C4-2B (cell line): ENCODE data around the gene CD81.

Experiments
- ZFX ChIP-seq: fragments of 450-650 bp; IDR thresholded peaks from 2 replicates; pipeline ENCODE4 v1.6.1; 2017
- TF ChIP-seq, protein P1 (sequence below): fragments of 450-650 bp; conservative IDR thresholded peaks from 2 replicates; pipeline ENCODE4 v1.5.1; 2017; ENCODE audit warnings: mild to moderate bottlenecking

DNA sequence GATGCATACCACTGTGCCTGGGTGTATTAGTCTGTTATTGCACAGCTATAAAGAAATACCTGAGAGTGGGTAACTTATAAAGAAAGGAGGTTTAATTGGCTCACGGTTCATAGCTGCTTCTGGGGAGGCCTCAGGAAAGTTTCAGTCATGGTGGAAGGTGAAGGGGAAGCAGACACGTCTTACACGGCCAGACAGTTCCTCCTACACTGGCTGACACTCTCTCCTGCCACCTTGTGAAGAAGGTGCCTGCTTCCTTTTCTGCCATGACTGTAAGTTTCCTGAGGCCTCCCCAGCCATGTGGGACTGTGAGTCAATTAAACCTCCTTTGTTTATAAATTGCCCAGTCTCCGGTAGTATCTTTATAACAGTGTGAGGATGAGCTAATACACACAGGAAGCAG is 33.6 kb upstream of the CD81 start:
- TF ChIP-seq, protein P1, sequence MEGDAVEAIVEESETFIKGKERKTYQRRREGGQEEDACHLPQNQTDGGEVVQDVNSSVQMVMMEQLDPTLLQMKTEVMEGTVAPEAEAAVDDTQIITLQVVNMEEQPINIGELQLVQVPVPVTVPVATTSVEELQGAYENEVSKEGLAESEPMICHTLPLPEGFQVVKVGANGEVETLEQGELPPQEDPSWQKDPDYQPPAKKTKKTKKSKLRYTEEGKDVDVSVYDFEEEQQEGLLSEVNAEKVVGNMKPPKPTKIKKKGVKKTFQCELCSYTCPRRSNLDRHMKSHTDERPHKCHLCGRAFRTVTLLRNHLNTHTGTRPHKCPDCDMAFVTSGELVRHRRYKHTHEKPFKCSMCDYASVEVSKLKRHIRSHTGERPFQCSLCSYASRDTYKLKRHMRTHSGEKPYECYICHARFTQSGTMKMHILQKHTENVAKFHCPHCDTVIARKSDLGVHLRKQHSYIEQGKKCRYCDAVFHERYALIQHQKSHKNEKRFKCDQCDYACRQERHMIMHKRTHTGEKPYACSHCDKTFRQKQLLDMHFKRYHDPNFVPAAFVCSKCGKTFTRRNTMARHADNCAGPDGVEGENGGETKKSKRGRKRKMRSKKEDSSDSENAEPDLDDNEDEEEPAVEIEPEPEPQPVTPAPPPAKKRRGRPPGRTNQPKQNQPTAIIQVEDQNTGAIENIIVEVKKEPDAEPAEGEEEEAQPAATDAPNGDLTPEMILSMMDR = no peak
- no peak for TF ChIP-seq ZFX
